Frontal cortex (tissue), 4 donors: ENCODE results near the gene PTPRR. TPM values are rescaled to one million over a fixed set of nuclear protein-coding genes. Genes with fewer than 3 reads are reported as not detected.
A peak's percentile ranks its signal among the peaks of the same experiment; 100 is the strongest.

Experiments
- DNase-seq, 2 donors: peaks; one replicate each; pipeline ENCODE4 v3.0.0; 2012; ENCODE audit warnings: low spot score in 2 of 2
- FAIRE-seq: peaks from 2 replicates; lab custom pipeline; 2012; peaks lifted over from hg19 to GRCh38; lab: Jason Lieb, UNC
- total RNA-seq: library from RNA; depleted of rRNA; stranded (reverse); fragments of >200 nt; gene quantifications from one replicate; pipeline ENCODE4 v1.2.3, GENCODE V29; 2014
- donor health status: control.
- donor health status: control.
- donor health status: control.

PTPRR gene
- total RNA-seq, 1 donor from 2014 or later, result 16.7 TPM

GRCh38 chr12:70919176-70919575 is 1.4 kb downstream of the PTPRR start:
- FAIRE-seq (no peak), DNase-seq (no peak)

- DNase-seq (no peak), FAIRE-seq (peak; percentile 60)
Observed at GRCh38 chr12:70918321-70918720, 2.2 kb downstream of the PTPRR start.

- no peak for FAIRE-seq
- no peak for DNase-seq
Observed at GRCh38 chr12:70910666-70911065, 9.9 kb downstream of the PTPRR start.

GRCh38 chr12:70908978-70909377 is 11.6 kb downstream of the PTPRR start:
- DNase-seq, result no peak
- no peak for FAIRE-seq

GRCh38 chr12:70907412-70907811 is 13.1 kb downstream of the PTPRR start:
- no peak for DNase-seq
- FAIRE-seq, result no peak

- no peak for FAIRE-seq
- DNase-seq, result no peak
Observed at GRCh38 chr12:70895956-70896355, 24.6 kb downstream of the PTPRR start.

- DNase-seq, result no peak
- no peak for FAIRE-seq
Observed at GRCh38 chr12:70892593-70892992, 27.9 kb downstream of the PTPRR start.

- FAIRE-seq (no peak), DNase-seq (no peak)
Observed at GRCh38 chr12:70890895-70891832, 29.4 kb downstream of the PTPRR start.

GRCh38 chr12:70885956-70886355 is 34.6 kb downstream of the PTPRR start:
- no peak for FAIRE-seq

GRCh38 chr12:70883855-70884254 is 36.7 kb downstream of the PTPRR start:
- FAIRE-seq (no peak), DNase-seq (no peak)

More at GRCh38 chr12:70885956-70886355, 34.6 kb downstream of the PTPRR start:
- no peak for DNase-seq

GRCh38 chr12:70880744-70881143 is 39.8 kb downstream of the PTPRR start:
- no peak for DNase-seq
- FAIRE-seq, result no peak

- FAIRE-seq (no peak), DNase-seq (no peak)
Observed at GRCh38 chr12:70876952-70877351, 43.6 kb downstream of the PTPRR start.

GRCh38 chr12:70875628-70876027 is 44.9 kb downstream of the PTPRR start:
- FAIRE-seq, result no peak
- DNase-seq, result no peak

GRCh38 chr12:70854881-70855568 is 65.5 kb downstream of the PTPRR start:
- no peak for DNase-seq
- FAIRE-seq, result no peak

- DNase-seq (no peak), FAIRE-seq (no peak)
Observed at GRCh38 chr12:70854138-70854537, 66.4 kb downstream of the PTPRR start.

- DNase-seq, result no peak
- no peak for FAIRE-seq
Observed at GRCh38 chr12:70853326-70853725, 67.2 kb downstream of the PTPRR start.

GRCh38 chr12:70852416-70853150 is 68.0 kb downstream of the PTPRR start:
- FAIRE-seq, result no peak
- DNase-seq, result no peak

GRCh38 chr12:70849265-70849960 is 71.1 kb downstream of the PTPRR start:
- FAIRE-seq, result peak; percentile 91
- DNase-seq, result peak; percentile 2 to 7

GRCh38 chr12:70847871-70848270 is 72.7 kb downstream of the PTPRR start:
- no peak for DNase-seq
- FAIRE-seq, result no peak

GRCh38 chr12:70845268-70845667 is 75.3 kb downstream of the PTPRR start:
- FAIRE-seq, result no peak

More at GRCh38 chr12:70845268-70845667, 75.3 kb downstream of the PTPRR start:
- no peak for DNase-seq
